WTC11 (cell line): ENCODE measurements around the gene UQCR10. TPM values are rescaled to one million over a fixed set of nuclear protein-coding genes. Genes with fewer than 3 reads are reported as not detected.

Source experiments
- ATAC-seq: fragments of 200-7000 bp; cut with Tn5 transposase; 2 replicates; pipeline ENCODE4 v1.10.0; 2021; ENCODE audit warnings: mild to moderate bottlenecking, moderate library complexity
- CTCF ChIA-PET: fragments of 300-600 bp; sonication (Branson Sonifier 250); formaldehyde crosslinking; loops from one replicate; lab custom pipeline; 2021; ENCODE audit warnings: antibody characterized with exemption; lab: Charles Lee
- POLR2A ChIA-PET: fragments of 350-600 bp; sonication (Branson Sonifier 250); formaldehyde crosslinking; loops from one replicate; lab custom pipeline; 2021; ENCODE audit warnings: antibody characterized with exemption; lab: Charles Lee
- DNase-seq: peaks from one replicate; pipeline ENCODE4 v3.0.0; 2021; ENCODE audit warnings: low spot score
- H3K27ac Mint-ChIP-seq: 2 replicates; pipeline ENCODE4 v1.8.0; 2021; ENCODE audit warnings: mixed read lengths
- H3K27me3 Mint-ChIP-seq: 2 replicates; pipeline ENCODE4 v1.8.0; 2021; ENCODE audit warnings: low read depth, mild to moderate bottlenecking, moderate library complexity, mixed read lengths
- H3K36me3 Mint-ChIP-seq: 2 replicates; pipeline ENCODE4 v1.8.0; 2021; ENCODE audit warnings: mixed read lengths
- H3K4me1 Mint-ChIP-seq: 2 replicates; pipeline ENCODE4 v1.8.0; 2022; ENCODE audit warnings: mixed read lengths
- H3K4me3 Mint-ChIP-seq: 2 replicates; pipeline ENCODE4 v1.8.0; 2021; ENCODE audit warnings: mild to moderate bottlenecking, moderate library complexity, mixed read lengths
- H3K9me3 Mint-ChIP-seq: 2 replicates; pipeline ENCODE4 v1.8.0; 2021; ENCODE audit warnings: mixed read lengths
- ETV6 ChIP-seq: sonication (generic); formaldehyde crosslinking; IDR thresholded peaks from 2 replicates; pipeline ENCODE4 v1.8.1; 2022; ENCODE audit warnings: mild to moderate bottlenecking, missing genetic modification reagents
- FOXJ3 ChIP-seq: sonication (generic); formaldehyde crosslinking; IDR thresholded peaks from 2 replicates; pipeline ENCODE4 v1.9.0; 2021; ENCODE audit warnings: missing genetic modification reagents, mild to moderate bottlenecking, borderline replicate concordance
- GABPB1 ChIP-seq: sonication (generic); formaldehyde crosslinking; IDR thresholded peaks from 2 replicates; pipeline ENCODE4 v1.8.1; 2023; ENCODE audit warnings: mild to moderate bottlenecking, missing genetic modification reagents
- IRF2 ChIP-seq: sonication (generic); formaldehyde crosslinking; IDR thresholded peaks from 2 replicates; pipeline ENCODE4 v1.8.0; 2022; ENCODE audit warnings: low read depth, missing genetic modification reagents, borderline replicate concordance
- KAT7 ChIP-seq: sonication (generic); formaldehyde crosslinking; IDR thresholded peaks from 2 replicates; pipeline ENCODE4 v1.8.1; 2023; ENCODE audit warnings: missing genetic modification reagents, mild to moderate bottlenecking, borderline replicate concordance
- MYBL2 ChIP-seq: sonication (generic); formaldehyde crosslinking; IDR thresholded peaks from 2 replicates; pipeline ENCODE4 v1.8.1; 2023; ENCODE audit warnings: mild to moderate bottlenecking, moderate library complexity, missing genetic modification reagents
- RORB ChIP-seq: fragments of 250-450 bp; sonication (Bioruptor Pico); IDR thresholded peaks from 2 replicates; pipeline ENCODE4 v1.9.0; 2021; ENCODE audit warnings: mild to moderate bottlenecking
- SP1 ChIP-seq: sonication (generic); formaldehyde crosslinking; conservative IDR thresholded peaks from 2 replicates; pipeline ENCODE4 v1.8.1; 2022; ENCODE audit warnings: missing genetic modification reagents
- ZNF121 ChIP-seq: sonication (generic); formaldehyde crosslinking; IDR thresholded peaks from 2 replicates; pipeline ENCODE4 v1.8.0; 2023; ENCODE audit warnings: missing genetic modification reagents
- ZNF232 ChIP-seq: sonication (generic); formaldehyde crosslinking; IDR thresholded peaks from 2 replicates; pipeline ENCODE4 v1.8.0; 2022; ENCODE audit warnings: mild to moderate bottlenecking, missing genetic modification reagents
- ZNF263 ChIP-seq: sonication (generic); formaldehyde crosslinking; IDR thresholded peaks from 2 replicates; pipeline ENCODE4 v1.8.1; 2022; ENCODE audit warnings: low read depth, mild to moderate bottlenecking, moderate library complexity, missing genetic modification reagents
- ZNF671 ChIP-seq: fragments of 250-450 bp; sonication (Bioruptor Pico); IDR thresholded peaks from 2 replicates; pipeline ENCODE4 v1.8.0; 2021; ENCODE audit warnings: mild to moderate bottlenecking
- total RNA-seq: library from RNA; stranded (reverse); gene quantifications from 3 replicates; pipeline ENCODE4 v1.2.3, GENCODE V29; 2021
- TF ChIP-seq, protein P1 (sequence below): sonication (generic); formaldehyde crosslinking; IDR thresholded peaks from 2 replicates; pipeline ENCODE4 v1.8.0; 2022; ENCODE audit warnings: mild to moderate bottlenecking, missing genetic modification reagents
- TF ChIP-seq, protein P2 (sequence below): sonication (generic); formaldehyde crosslinking; IDR thresholded peaks from 2 replicates; pipeline ENCODE4 v1.8.0; 2022; ENCODE audit warnings: mild to moderate bottlenecking, missing genetic modification reagents
- TF ChIP-seq, protein P3 (sequence below): sonication (generic); formaldehyde crosslinking; IDR thresholded peaks from 2 replicates; pipeline ENCODE4 v1.8.1; 2023; ENCODE audit warnings: mild to moderate bottlenecking, missing genetic modification reagents
- TF ChIP-seq, protein P4 (sequence below): sonication (generic); formaldehyde crosslinking; conservative IDR thresholded peaks from 2 replicates; pipeline ENCODE4 v1.8.1; 2022; ENCODE audit warnings: mild to moderate bottlenecking, missing genetic modification reagents
- TF ChIP-seq, protein P5 (sequence below): sonication (generic); formaldehyde crosslinking; IDR thresholded peaks from 2 replicates; pipeline ENCODE4 v1.8.1; 2022; ENCODE audit warnings: low read depth, mild to moderate bottlenecking, moderate library complexity, missing genetic modification reagents, borderline replicate concordance
- TF ChIP-seq, protein P6 (sequence below): fragments of 250-450 bp; sonication (Bioruptor Pico); conservative IDR thresholded peaks from 2 replicates; pipeline ENCODE4 v1.9.0; 2021; ENCODE audit warnings: mild to moderate bottlenecking
- TF ChIP-seq, protein P7 (sequence below): sonication (generic); formaldehyde crosslinking; IDR thresholded peaks from 2 replicates; pipeline ENCODE4 v1.8.0; 2022; ENCODE audit warnings: mild to moderate bottlenecking, missing genetic modification reagents

Gene UQCR10
- total RNA-seq, 1 experiment from 2014 or later, result 119 TPM

DNA sequence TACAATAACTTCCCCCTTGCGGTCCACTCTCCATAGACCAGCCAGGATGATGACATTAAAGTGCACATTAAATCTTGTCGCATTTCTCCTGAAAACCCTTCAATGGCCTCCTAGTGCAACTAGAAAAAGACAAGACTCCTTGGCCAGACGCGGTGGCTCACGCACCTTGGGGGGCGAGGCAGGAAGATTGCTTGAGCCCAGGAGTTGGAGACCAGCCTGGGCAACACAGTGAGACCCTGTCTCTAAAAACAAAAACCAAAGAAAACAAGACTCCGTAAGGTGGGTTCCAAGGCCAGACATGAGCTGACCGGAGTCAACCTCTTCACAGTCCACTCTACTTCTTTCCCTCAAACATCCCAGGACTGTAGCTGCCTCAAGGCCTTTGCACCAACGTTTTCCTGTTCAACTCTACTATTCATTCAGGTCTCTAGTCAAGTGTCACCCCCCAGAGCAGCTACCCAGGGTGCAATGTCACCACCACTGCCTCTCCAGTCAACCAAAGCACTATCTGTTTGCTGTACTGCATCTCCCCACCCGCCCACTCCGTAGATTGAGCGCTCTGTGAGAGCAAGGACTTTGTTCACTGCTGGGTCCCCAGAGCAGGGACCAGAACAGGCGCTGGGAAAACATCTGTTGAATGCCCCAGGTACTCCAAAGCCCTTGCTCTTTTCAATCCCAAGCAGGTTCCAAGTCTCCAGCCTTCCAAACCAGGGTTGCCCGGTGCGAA, 1.1 kb upstream of the UQCR10 start:
- CTCF ChIA-PET, result interaction anchor here (0.5 to 1.9 kb wide), 6 partner anchors 8 to 239 kb away, joined by 3 to 12 read pairs (median 3); no protein-coding TSS in a partner anchor
- peak; percentile 5; the same call in 1 of the 2 replicates for ATAC-seq
- Mint-ChIP-seq H3K4me1 (peaks cover 14% of the 10 kb centered on the region), H3K9me3 (no peaks in the 10 kb centered on the region), H3K36me3 (peaks cover 27% of the 10 kb centered on the region), H3K4me3 (peak overlapping the region; percentile 100), H3K27ac (peak overlapping the region; percentile 95), H3K27me3 (no peaks in the 10 kb centered on the region)
- POLR2A ChIA-PET, result interaction anchor here (0.6 to 1.0 kb wide), 2 partner anchors 10 to 16 kb away, joined by 3 read pairs; no protein-coding TSS in a partner anchor
- peak; percentile 23 for DNase-seq
- TF ChIP-seq GABPB1 (CRISPR knock-in tag), result no peak
- TF ChIP-seq ZNF121, result peak; percentile 54; the same call in 1 of the 2 replicates

DNA sequence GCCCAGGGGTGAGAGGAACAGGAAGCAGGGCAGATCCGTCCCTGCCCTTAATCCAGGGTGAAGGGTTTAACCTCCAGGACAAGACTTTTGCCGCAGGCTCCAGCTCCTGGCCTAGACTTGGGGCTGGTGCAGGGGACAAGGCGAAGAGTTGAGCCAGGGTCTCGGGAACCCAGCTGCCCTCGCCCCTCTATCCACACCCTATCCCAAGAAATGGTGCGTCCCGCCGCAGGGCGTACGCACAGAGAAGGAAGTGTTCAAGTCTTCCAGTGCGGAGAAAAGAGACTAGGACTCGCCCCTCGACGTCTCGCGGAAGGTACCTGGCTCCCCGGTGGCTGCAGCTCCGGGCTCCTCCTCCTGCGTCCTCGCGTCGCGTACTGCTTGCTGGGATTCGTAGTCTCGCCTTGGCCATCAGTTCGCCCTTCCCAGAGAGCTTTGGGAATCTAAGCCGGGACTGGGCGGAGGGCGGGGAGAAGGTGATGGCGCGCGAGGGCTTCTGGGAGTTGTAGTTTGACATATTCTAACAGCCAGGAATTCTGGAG, 468 bp upstream of the UQCR10 start, which contains the start of gene ZMAT5:
ZMAT5 (minus strand) TSS at position 376 of the 539 bp plus-strand sequence. CDS start 18,463 bp downstream, outside the sequence.
- POLR2A ChIA-PET, result interaction anchor here (0.6 to 1.0 kb wide), 2 partner anchors 9 to 15 kb away, joined by 3 read pairs; no protein-coding TSS in a partner anchor
- H3K27ac Mint-ChIP-seq, result peak within 1 kb of the TSS; percentile 100
- peak within 1 kb of the TSS; percentile 100 for H3K4me3 Mint-ChIP-seq
- peaks cover 27% of the 10 kb centered on the region for H3K36me3 Mint-ChIP-seq
- no peaks in the 10 kb centered on the region for H3K27me3 Mint-ChIP-seq
- peaks cover 14% of the 10 kb centered on the region for H3K4me1 Mint-ChIP-seq
- ATAC-seq (peak; percentile 98), DNase-seq (peak; percentile 96)
- no peaks in the 10 kb centered on the region for H3K9me3 Mint-ChIP-seq
- CTCF ChIA-PET, result interaction anchor here (0.5 to 1.9 kb wide), 6 partner anchors 8 to 238 kb away, joined by 3 to 12 read pairs (median 3); no protein-coding TSS in a partner anchor
- no peak for TF ChIP-seq ZNF263
- no peak for TF ChIP-seq MYBL2 (CRISPR knock-in tag)
- TF ChIP-seq, protein P1, sequence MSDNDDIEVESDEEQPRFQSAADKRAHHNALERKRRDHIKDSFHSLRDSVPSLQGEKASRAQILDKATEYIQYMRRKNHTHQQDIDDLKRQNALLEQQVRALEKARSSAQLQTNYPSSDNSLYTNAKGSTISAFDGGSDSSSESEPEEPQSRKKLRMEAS (CRISPR knock-in tag), result no peak; the same call in 1 of the 2 replicates
- TF ChIP-seq, protein P2, sequence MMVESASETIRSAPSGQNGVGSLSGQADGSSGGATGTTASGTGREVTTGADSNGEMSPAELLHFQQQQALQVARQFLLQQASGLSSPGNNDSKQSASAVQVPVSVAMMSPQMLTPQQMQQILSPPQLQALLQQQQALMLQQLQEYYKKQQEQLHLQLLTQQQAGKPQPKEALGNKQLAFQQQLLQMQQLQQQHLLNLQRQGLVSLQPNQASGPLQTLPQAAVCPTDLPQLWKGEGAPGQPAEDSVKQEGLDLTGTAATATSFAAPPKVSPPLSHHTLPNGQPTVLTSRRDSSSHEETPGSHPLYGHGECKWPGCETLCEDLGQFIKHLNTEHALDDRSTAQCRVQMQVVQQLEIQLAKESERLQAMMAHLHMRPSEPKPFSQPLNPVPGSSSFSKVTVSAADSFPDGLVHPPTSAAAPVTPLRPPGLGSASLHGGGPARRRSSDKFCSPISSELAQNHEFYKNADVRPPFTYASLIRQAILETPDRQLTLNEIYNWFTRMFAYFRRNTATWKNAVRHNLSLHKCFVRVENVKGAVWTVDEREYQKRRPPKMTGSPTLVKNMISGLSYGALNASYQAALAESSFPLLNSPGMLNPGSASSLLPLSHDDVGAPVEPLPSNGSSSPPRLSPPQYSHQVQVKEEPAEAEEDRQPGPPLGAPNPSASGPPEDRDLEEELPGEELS, result 0 out of 2 replicates have a peak, but pooled peaks have one; percentile 35
- no peak for TF ChIP-seq RORB
- TF ChIP-seq KAT7, result 0 out of 2 replicates have a peak, but pooled peaks have one; percentile 67
- TF ChIP-seq, protein P3, sequence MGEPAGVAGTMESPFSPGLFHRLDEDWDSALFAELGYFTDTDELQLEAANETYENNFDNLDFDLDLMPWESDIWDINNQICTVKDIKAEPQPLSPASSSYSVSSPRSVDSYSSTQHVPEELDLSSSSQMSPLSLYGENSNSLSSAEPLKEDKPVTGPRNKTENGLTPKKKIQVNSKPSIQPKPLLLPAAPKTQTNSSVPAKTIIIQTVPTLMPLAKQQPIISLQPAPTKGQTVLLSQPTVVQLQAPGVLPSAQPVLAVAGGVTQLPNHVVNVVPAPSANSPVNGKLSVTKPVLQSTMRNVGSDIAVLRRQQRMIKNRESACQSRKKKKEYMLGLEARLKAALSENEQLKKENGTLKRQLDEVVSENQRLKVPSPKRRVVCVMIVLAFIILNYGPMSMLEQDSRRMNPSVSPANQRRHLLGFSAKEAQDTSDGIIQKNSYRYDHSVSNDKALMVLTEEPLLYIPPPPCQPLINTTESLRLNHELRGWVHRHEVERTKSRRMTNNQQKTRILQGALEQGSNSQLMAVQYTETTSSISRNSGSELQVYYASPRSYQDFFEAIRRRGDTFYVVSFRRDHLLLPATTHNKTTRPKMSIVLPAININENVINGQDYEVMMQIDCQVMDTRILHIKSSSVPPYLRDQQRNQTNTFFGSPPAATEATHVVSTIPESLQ (CRISPR knock-in tag), result no peak
- no peak for TF ChIP-seq IRF2 (CRISPR knock-in tag)
- no peak for TF ChIP-seq ETV6 (CRISPR knock-in tag)
- TF ChIP-seq, protein P4, sequence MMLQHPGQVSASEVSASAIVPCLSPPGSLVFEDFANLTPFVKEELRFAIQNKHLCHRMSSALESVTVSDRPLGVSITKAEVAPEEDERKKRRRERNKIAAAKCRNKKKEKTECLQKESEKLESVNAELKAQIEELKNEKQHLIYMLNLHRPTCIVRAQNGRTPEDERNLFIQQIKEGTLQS (CRISPR knock-in tag), result no peak
- TF ChIP-seq, protein P5, sequence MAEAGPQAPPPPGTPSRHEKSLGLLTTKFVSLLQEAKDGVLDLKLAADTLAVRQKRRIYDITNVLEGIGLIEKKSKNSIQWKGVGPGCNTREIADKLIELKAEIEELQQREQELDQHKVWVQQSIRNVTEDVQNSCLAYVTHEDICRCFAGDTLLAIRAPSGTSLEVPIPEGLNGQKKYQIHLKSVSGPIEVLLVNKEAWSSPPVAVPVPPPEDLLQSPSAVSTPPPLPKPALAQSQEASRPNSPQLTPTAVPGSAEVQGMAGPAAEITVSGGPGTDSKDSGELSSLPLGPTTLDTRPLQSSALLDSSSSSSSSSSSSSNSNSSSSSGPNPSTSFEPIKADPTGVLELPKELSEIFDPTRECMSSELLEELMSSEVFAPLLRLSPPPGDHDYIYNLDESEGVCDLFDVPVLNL (CRISPR knock-in tag), result no peak
- TF ChIP-seq SP1 (CRISPR knock-in tag), result peak; percentile 54; the same call in 1 of the 2 replicates
- TF ChIP-seq, protein P6, sequence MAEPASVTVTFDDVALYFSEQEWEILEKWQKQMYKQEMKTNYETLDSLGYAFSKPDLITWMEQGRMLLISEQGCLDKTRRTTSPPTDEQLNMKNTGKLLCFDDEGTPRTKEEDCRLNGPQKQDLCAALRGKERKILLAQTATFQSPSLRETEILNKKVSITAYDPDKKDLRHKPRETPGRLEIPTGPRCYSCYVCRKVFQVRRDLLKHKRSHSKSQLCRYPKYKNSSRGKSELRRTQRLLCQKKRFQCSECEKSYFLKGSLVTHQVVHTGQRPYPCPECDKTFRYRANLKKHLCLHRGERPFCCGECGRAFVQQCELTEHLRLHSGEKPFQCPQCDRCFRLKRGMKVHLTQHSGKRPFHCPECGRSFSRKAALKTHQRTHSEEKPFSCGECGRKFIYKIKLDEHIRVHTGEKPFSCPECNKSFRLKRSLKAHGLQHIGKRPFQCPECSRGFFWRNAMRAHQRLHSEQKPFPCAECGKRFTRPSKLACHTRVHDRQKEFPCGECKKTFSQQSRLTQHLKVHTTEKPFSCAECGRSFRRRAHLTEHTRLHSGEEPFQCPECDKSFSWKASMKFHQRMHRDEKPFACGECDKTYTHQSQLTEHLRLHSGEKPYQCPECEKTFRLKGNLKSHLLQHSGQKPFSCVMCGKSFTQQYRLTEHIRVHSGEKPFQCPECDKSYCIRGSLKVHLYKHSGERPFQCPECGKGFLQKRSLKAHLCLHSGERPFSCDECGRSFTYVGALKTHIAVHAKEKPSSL, result no peak
- TF ChIP-seq, protein P7, sequence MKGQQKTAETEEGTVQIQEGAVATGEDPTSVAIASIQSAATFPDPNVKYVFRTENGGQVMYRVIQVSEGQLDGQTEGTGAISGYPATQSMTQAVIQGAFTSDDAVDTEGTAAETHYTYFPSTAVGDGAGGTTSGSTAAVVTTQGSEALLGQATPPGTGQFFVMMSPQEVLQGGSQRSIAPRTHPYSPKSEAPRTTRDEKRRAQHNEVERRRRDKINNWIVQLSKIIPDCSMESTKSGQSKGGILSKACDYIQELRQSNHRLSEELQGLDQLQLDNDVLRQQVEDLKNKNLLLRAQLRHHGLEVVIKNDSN (CRISPR knock-in tag), result no peak
- no peak for TF ChIP-seq FOXJ3
- peak; percentile 29; the same call in 1 of the 2 replicates for TF ChIP-seq GABPB1 (CRISPR knock-in tag)
- TF ChIP-seq ZNF232 (CRISPR knock-in tag), result 0 out of 2 replicates have a peak, but pooled peaks have one; percentile 47
- TF ChIP-seq ZNF671 (CRISPR knock-in tag), result no peak
